RWPE1 (cell line): ENCODE results near the gene TBKBP1.

Experiments used
- CTCF ChIA-PET: fragments of 350-600 bp; sonication (Branson Sonifier 250); formaldehyde crosslinking; extraction: SDS; loops from one replicate; lab custom pipeline; 2021; lab: Yijun Ruan, JAX
- POLR2A ChIA-PET: fragments of 400-600 bp; formaldehyde crosslinking; extraction: SDS; loops from one replicate; lab custom pipeline; 2020; ENCODE audit warnings: antibody characterized with exemption; ENCODE audit not compliant: low non-redundant PET; lab: Yijun Ruan, JAX
- DNase-seq: peaks from one replicate; pipeline ENCODE4 v3.0.0; 2012; ENCODE audit warnings: low spot score
- H3K27ac ChIP-seq: fragments of 450-650 bp; 2 replicates; pipeline ENCODE4 v1.5.1; 2017
- CTCF ChIP-seq: fragments of 450-650 bp; conservative IDR thresholded peaks from 2 replicates; pipeline ENCODE4 v1.5.1; 2017; ENCODE audit warnings: low read depth, mild to moderate bottlenecking

TBKBP1 gene

GRCh38 chr17:47712330-47713023, 18.5 kb downstream of the TBKBP1 start:
- POLR2A ChIA-PET, result no interaction called here
- CTCF ChIA-PET, result interaction anchor here (0.7 kb wide), 1 partner anchor 13 kb away, joined by 3 read pairs; no protein-coding TSS in a partner anchor
- no peak for TF ChIP-seq CTCF
- DNase-seq, result no peak
- no peak overlapping the region for H3K27ac ChIP-seq

- no peak for TF ChIP-seq CTCF
- DNase-seq, result no peak
- H3K27ac ChIP-seq, result no peak overlapping the region
- ChIA-PET CTCF (no interaction called here), POLR2A (no interaction called here)
These were observed 20.2 kb downstream of the TBKBP1 start for GRCh38 chr17:47713980-47714700.

GRCh38 chr17:47714773-47715396, 20.9 kb downstream of the TBKBP1 start:
- no peak for TF ChIP-seq CTCF
- POLR2A ChIA-PET, result no interaction called here
- no peak overlapping the region for H3K27ac ChIP-seq
- CTCF ChIA-PET, result interaction anchor here (0.7 kb wide), 1 partner anchor 11 kb away, joined by 3 read pairs; no protein-coding TSS in a partner anchor
- DNase-seq, result no peak

- POLR2A ChIA-PET, result no interaction called here
- CTCF ChIA-PET, result interaction anchor here (0.7 kb wide), 1 partner anchor 12 kb away, joined by 3 read pairs; no protein-coding TSS in a partner anchor
- H3K27ac ChIP-seq, result no peak overlapping the region
- no peak for TF ChIP-seq CTCF
- DNase-seq, result no peak
These were observed 21.8 kb downstream of the TBKBP1 start for GRCh38 chr17:47715669-47716325.

- ChIA-PET POLR2A (no interaction called here), CTCF (no interaction called here)
- no peak for DNase-seq
- no peak for TF ChIP-seq CTCF
- H3K27ac ChIP-seq, result no peak overlapping the region
These were observed 22.4 kb downstream of the TBKBP1 start for GRCh38 chr17:47716375-47716774.

GRCh38 chr17:47717261-47717697, 23.3 kb downstream of the TBKBP1 start:
- DNase-seq, result no peak
- CTCF ChIA-PET, result interaction anchor here (0.6 kb wide), 1 partner anchor 1858 kb away, joined by 3 read pairs; no protein-coding TSS in a partner anchor
- POLR2A ChIA-PET, result no interaction called here
- no peak overlapping the region for H3K27ac ChIP-seq
- TF ChIP-seq CTCF, result no peak
